ENCODE measurements around the gene KLHL17. TPM values are rescaled to one million over a fixed set of nuclear protein-coding genes. Genes with fewer than 3 reads are reported as not detected.

KLHL17 gene
- total and polyA plus RNA-seq, 10 of the 15 experiments (the other 5 are each of a cell fraction or from before 2014, with no cell fraction given): 0.03 to 30.6 (median 5.3) TPM

DNA sequence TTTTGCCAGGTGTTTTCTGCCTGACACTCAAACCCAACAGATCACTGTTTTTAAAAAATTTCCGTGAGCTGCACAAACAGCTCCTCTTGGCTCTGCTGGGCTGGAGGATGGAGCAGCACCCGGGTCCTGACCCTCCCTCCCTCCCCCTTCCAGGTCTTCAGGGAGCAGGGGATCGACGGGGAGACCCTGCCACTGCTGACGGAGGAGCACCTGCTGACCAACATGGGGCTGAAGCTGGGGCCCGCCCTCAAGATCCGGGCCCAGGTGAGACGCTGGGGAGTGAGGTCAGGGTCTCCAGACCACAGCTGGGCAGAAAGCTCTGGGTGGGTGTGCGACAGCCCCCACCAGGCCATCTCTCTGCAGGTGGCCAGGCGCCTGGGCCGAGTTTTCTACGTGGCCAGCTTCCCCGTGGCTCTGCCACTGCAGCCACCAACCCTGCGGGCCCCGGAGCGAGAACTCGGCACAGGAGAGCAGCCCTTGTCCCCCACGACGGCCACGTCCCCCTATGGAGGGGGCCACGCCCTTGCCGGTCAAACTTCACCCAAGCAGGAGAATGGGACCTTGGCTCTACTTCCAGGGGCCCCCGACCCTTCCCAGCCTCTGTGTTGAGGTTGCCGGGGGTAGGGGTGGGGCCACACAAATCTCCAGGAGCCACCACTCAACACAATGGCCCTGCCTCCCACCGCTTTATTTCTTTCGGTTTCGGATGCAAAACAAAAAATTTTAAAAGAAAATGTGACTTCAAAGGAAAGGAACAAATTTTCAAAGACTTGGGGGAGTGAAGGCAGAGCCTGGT lies 16.6 kb upstream of the KLHL17 start:
- H3K9ac ChIP-seq (ENCODE audit: control insufficient read depth, insufficient read depth, low read length): no peak overlapping the region
- FAIRE-seq: no peak
- no TSS peak for BruUV-seq (replicated peaks)

More for the DNA sequence above, 16.6 kb upstream of the KLHL17 start:
- ChIA-PET RAD21 (ENCODE audit: unreplicated experiment) (no interaction called here), CTCF (no interaction called here), SMC1A (ENCODE audit: uncharacterized antibody, unreplicated experiment) (no interaction called here), POLR2A (interaction anchor here (0.6 to 1.3 kb wide), 2 partner anchors 29 to 39 kb away, joined by 3 to 5 read pairs; no protein-coding TSS in a partner anchor)
- in situ Hi-C loops (cut with MboI) (no loop called here), intact Hi-C loops (cut with micrococcal nuclease; ENCODE audit: unreplicated experiment) (loop anchor here (5.0 kb wide), 1 partner anchor 36 kb away; no protein-coding TSS in a partner anchor)
- Histone ChIP-seq H3K9me3 (replicated peaks; ENCODE audit: control insufficient read depth, insufficient read depth, low read length) (no peaks in the 10 kb centered on the region), H3K4me3 (no peak overlapping the region), H4K20me1 (ENCODE audit: control insufficient read depth, insufficient read depth) (no peaks in the 10 kb centered on the region), H2AFZ (ENCODE audit: control insufficient read depth, low read depth, low read length) (no peak overlapping the region), H3K4me1 (ENCODE audit: control insufficient read depth, insufficient read depth, low read length) (peaks cover 7% of the 10 kb centered on the region; the same call in 1 of the 2 replicates), H3K27ac (ENCODE audit: control insufficient read depth, insufficient read depth) (no peak overlapping the region), H3K27me3 (replicated peaks in 1 of 2; ENCODE audit: control insufficient read depth in 2 of 2, insufficient read depth in 2 of 2, low read length in 1 of 2) (peaks cover 6 to 8% of the 10 kb centered on the region in 2 experiments), H3K79me2 (ENCODE audit: control insufficient read depth, insufficient read depth, low read length) (no peaks in the 10 kb centered on the region), H3K36me3 (ENCODE audit: control insufficient read depth in 2 of 2, insufficient read depth in 2 of 2, low read length in 1 of 2) (peaks cover 5 to 11% of the 10 kb centered on the region in 2 experiments; a peak in 3 of 4 replicates), H3K4me2 (ENCODE audit: control insufficient read depth, insufficient read depth) (no peak overlapping the region)
- TF ChIP-seq ATF7 (IDR thresholded peaks at IDR 0.05; ENCODE audit: low read depth): no peak
- TF ChIP-seq, protein P1, sequence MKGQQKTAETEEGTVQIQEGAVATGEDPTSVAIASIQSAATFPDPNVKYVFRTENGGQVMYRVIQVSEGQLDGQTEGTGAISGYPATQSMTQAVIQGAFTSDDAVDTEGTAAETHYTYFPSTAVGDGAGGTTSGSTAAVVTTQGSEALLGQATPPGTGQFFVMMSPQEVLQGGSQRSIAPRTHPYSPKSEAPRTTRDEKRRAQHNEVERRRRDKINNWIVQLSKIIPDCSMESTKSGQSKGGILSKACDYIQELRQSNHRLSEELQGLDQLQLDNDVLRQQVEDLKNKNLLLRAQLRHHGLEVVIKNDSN (IDR thresholded peaks at IDR 0.05; ENCODE audit: borderline replicate concordance, extremely low read length, insufficient read depth, low read depth, low read length): no peak
- TF ChIP-seq PBX3 (IDR thresholded peaks at IDR 0.05; ENCODE audit: insufficient replicate concordance, low read depth, low read length): no peak
- TF ChIP-seq ZNF592 (IDR thresholded peaks at IDR 0.05): no peak
- no peak for TF ChIP-seq MYC (IDR thresholded peaks at IDR 0.05; ENCODE audit: insufficient read depth, insufficient read length, insufficient replicate concordance, low read length, severe bottlenecking)
- TF ChIP-seq HDGF (IDR thresholded peaks at IDR 0.05): no peak
- no peak for TF ChIP-seq YBX1 (IDR thresholded peaks at IDR 0.05)
- TF ChIP-seq HDAC6 (IDR thresholded peaks at IDR 0.05; ENCODE audit: unreplicated experiment): no peak
- no peak for TF ChIP-seq ZZZ3 (IDR thresholded peaks at IDR 0.05; ENCODE audit: control insufficient read depth, insufficient read length, low read depth)
- TF ChIP-seq IKZF2 (IDR thresholded peaks at IDR 0.05): no peak
- TF ChIP-seq, protein P2, sequence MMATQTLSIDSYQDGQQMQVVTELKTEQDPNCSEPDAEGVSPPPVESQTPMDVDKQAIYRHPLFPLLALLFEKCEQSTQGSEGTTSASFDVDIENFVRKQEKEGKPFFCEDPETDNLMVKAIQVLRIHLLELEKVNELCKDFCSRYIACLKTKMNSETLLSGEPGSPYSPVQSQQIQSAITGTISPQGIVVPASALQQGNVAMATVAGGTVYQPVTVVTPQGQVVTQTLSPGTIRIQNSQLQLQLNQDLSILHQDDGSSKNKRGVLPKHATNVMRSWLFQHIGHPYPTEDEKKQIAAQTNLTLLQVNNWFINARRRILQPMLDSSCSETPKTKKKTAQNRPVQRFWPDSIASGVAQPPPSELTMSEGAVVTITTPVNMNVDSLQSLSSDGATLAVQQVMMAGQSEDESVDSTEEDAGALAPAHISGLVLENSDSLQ (IDR thresholded peaks at IDR 0.05): no peak
- no peak for TF ChIP-seq FOS (IDR thresholded peaks at IDR 0.05; ENCODE audit: borderline replicate concordance, extremely low read depth, insufficient read length)
- no peak for TF ChIP-seq MTA2 (IDR thresholded peaks at IDR 0.05; ENCODE audit: low read depth)
- ATAC-seq (no peak), DNase-seq (ENCODE audit: low read depth, low spot score) (no peak)
- 89% methylated on average over 27 of the region's 27 CpGs for WGBS (ENCODE audit: insufficient coverage, insufficient replicate concordance, low lambda C conversion rate, missing lambda C conversion rate)
